IPS-NIHi7 (cell line): ENCODE data around the gene SDR42E1.

Source experiments
- DNase-seq: peaks from one replicate; pipeline ENCODE4 v3.0.0; 2012; ENCODE audit warnings: mixed read lengths; ENCODE audit errors: extremely low spot score

SDR42E1 gene

GRCh38 chr16:82011199-82011641 lies at the start of gene SDR42E1:
Gene SDR42E1, minus strand, starts transcription at chr16:82011470. Its CDS starts 10,612 bp downstream, at chr16:82000858.
- DNase-seq = no peak

GRCh38 chr16:82059983-82060421 lies 48.7 kb upstream of the SDR42E1 start:
- no peak for DNase-seq

GRCh38 chr16:82059161-82059982 lies 48.1 kb upstream of the SDR42E1 start:
- no peak for DNase-seq

- DNase-seq = no peak
Measured at GRCh38 chr16:82056550-82056896, 45.3 kb upstream of the SDR42E1 start.

GRCh38 chr16:82055728-82056549 lies 44.7 kb upstream of the SDR42E1 start:
- DNase-seq = no peak

- DNase-seq = no peak
Measured at GRCh38 chr16:82055117-82055516, 43.8 kb upstream of the SDR42E1 start.

GRCh38 chr16:82051656-82052055 lies 40.4 kb upstream of the SDR42E1 start:
- no peak for DNase-seq

GRCh38 chr16:82050909-82051357 lies 39.7 kb upstream of the SDR42E1 start:
- no peak for DNase-seq

- no peak for DNase-seq
Measured at GRCh38 chr16:82050506-82050905, 39.2 kb upstream of the SDR42E1 start.

GRCh38 chr16:82049484-82049883 lies 38.2 kb upstream of the SDR42E1 start:
- DNase-seq = no peak

- no peak for DNase-seq
Measured at GRCh38 chr16:82047787-82048186, 36.5 kb upstream of the SDR42E1 start.

- DNase-seq = no peak
Measured at GRCh38 chr16:82047374-82047773, 36.1 kb upstream of the SDR42E1 start.

- no peak for DNase-seq
Measured at GRCh38 chr16:82046941-82047340, 35.7 kb upstream of the SDR42E1 start.

- DNase-seq = no peak
Measured at GRCh38 chr16:82046541-82046940, 35.3 kb upstream of the SDR42E1 start.

- no peak for DNase-seq
Measured at GRCh38 chr16:82045465-82045864, 34.2 kb upstream of the SDR42E1 start.

GRCh38 chr16:82044585-82044911 lies 33.3 kb upstream of the SDR42E1 start:
- no peak for DNase-seq

GRCh38 chr16:82043680-82044584 lies 32.7 kb upstream of the SDR42E1 start:
- DNase-seq = no peak

GRCh38 chr16:82042846-82043245 lies 31.6 kb upstream of the SDR42E1 start:
- DNase-seq = no peak

- DNase-seq = no peak
Measured at GRCh38 chr16:82042144-82042543, 30.9 kb upstream of the SDR42E1 start.

- no peak for DNase-seq
Measured at GRCh38 chr16:82041542-82041941, 30.3 kb upstream of the SDR42E1 start.

GRCh38 chr16:82040296-82040695 lies 29.0 kb upstream of the SDR42E1 start:
- no peak for DNase-seq

- DNase-seq = no peak
Measured at GRCh38 chr16:82037666-82038065, 26.4 kb upstream of the SDR42E1 start.
